SK-N-SH (cell line): ENCODE results near the gene UBE2E1. TPM values are rescaled to one million over a fixed set of nuclear protein-coding genes. Genes with fewer than 3 reads are reported as not detected.

Experiments
- CTCF ChIA-PET: fragments of 300-600, 350-600 bp; formaldehyde crosslinking; extraction: SDS; loops from one replicate; lab custom pipeline; 2021; lab: Yijun Ruan, JAX
- POLR2A ChIA-PET: fragments of 350-600 bp; sonication (Branson Sonifier 250); formaldehyde crosslinking; extraction: SDS; loops from one replicate; lab custom pipeline; 2020; ENCODE audit warnings: antibody characterized with exemption, inconsistent platforms; lab: Yijun Ruan, JAX
- DNase-seq: peaks from one replicate; pipeline ENCODE4 v3.0.0; 2012
- H2AFZ ChIP-seq: fragments of 200-600 bp; sonication (generic); 2 replicates; pipeline ENCODE4 v1.8.1; 2016; ENCODE audit warnings: antibody characterized with exemption, mild to moderate bottlenecking, low read depth
- H3F3A ChIP-seq: fragments of 200-600 bp; sonication (generic); replicated peaks from 2 replicates; pipeline ENCODE3; 2016; ENCODE audit warnings: antibody characterized with exemption, mild to moderate bottlenecking; ENCODE audit not compliant: insufficient read depth
- H3K27ac ChIP-seq, 2 experiments: fragments of 200-500 bp in 1 of 2; fragments of 200-600 bp in 1 of 2; sonication (Bioruptor generic) in 1 of 2; sonication (generic), shearing (Covaris generic) in 1 of 2; 2 replicates each; pipeline versions ENCODE4 v1.5.1 to v1.6.1; 2014 to 2016; ENCODE audit warnings: low read depth in 2 of 2, inconsistent platforms in 1 of 2, low read length in 1 of 2, mild to moderate bottlenecking in 1 of 2, mixed read lengths in 1 of 2
- H3K27me3 ChIP-seq: fragments of 200-600 bp; sonication (generic), shearing (Covaris generic); 2 replicates; pipeline ENCODE4 v1.6.1; 2016; ENCODE audit warnings: mixed run types; ENCODE audit not compliant: insufficient read depth
- H3K36me3 ChIP-seq, 2 experiments: fragments of 200-500 bp in 1 of 2; fragments of 200-600 bp in 1 of 2; sonication (Bioruptor generic) in 1 of 2; sonication (generic) in 1 of 2; replicated peaks in 1 of 2; 2 replicates each; pipeline versions ENCODE3 to v1.5.1; 2014 to 2016; ENCODE audit warnings: low read length in 1 of 2, mild to moderate bottlenecking in 1 of 2; ENCODE audit not compliant: insufficient read depth in 2 of 2, control insufficient read depth in 1 of 2
- H3K4me1 ChIP-seq, 2 experiments: fragments of 200-500 bp in 1 of 2; fragments of 200-600 bp in 1 of 2; sonication (Bioruptor generic) in 1 of 2; sonication (generic), shearing (Covaris generic) in 1 of 2; 2 replicates each; pipeline versions ENCODE4 v1.5.1 to v1.6.1; 2014 to 2016; ENCODE audit warnings: low read depth in 1 of 2, low read length in 1 of 2, mixed run types in 1 of 2; ENCODE audit not compliant: insufficient read depth in 2 of 2, control insufficient read depth in 1 of 2
- H3K4me2 ChIP-seq: fragments of 200-600 bp; sonication (generic), shearing (Covaris generic); 2 replicates; pipeline ENCODE4 v1.6.1; 2017; ENCODE audit warnings: mixed run types
- H3K4me3 ChIP-seq, 2 experiments: fragments of 200-500 bp in 1 of 2; fragments of 200-600 bp in 1 of 2; sonication (Bioruptor generic) in 1 of 2; sonication (generic), shearing (Covaris generic) in 1 of 2; 2 replicates each; pipeline versions ENCODE4 v1.5.1 to v1.8.1; 2014 to 2016; ENCODE audit warnings: low read depth in 2 of 2, inconsistent platforms in 1 of 2, low read length in 1 of 2, mild to moderate bottlenecking in 1 of 2, mixed read lengths in 1 of 2, moderate library complexity in 1 of 2
- H3K79me2 ChIP-seq: fragments of 200-600 bp; sonication (generic); 2 replicates; pipeline ENCODE4 v1.8.1; 2017; ENCODE audit warnings: mild to moderate bottlenecking; ENCODE audit not compliant: insufficient read depth
- H3K9ac ChIP-seq: fragments of 200-600 bp; sonication (generic); 2 replicates; pipeline ENCODE4 v1.6.1; 2017; ENCODE audit warnings: mixed run types
- H3K9me2 ChIP-seq: fragments of 200-600 bp; sonication (generic); 2 replicates; pipeline ENCODE4 v1.6.1; 2017; ENCODE audit warnings: mixed run types
- H3K9me3 ChIP-seq: fragments of 200-600 bp; sonication (generic); 2 replicates; pipeline ENCODE4 v1.6.1; 2017; ENCODE audit warnings: mixed run types, mild to moderate bottlenecking, moderate library complexity
- H4K20me1 ChIP-seq: fragments of 200-600 bp; sonication (generic); 2 replicates; pipeline ENCODE4 v1.6.1; 2017; ENCODE audit warnings: mild to moderate bottlenecking, mixed run types; ENCODE audit not compliant: insufficient read depth
- CHD2 ChIP-seq: fragments of 150-350 bp; IDR thresholded peaks from 2 replicates; pipeline ENCODE4 v1.6.1; 2018; ENCODE audit warnings: low read length; ENCODE audit not compliant: partially characterized antibody
- EZH2phosphoT487 ChIP-seq: fragments of 200-600 bp; sonication (generic); IDR thresholded peaks from 2 replicates; pipeline ENCODE4 v1.6.1; 2017; ENCODE audit warnings: low read depth, mixed run types, mild to moderate bottlenecking, antibody characterized with exemption, moderate library complexity, borderline replicate concordance
- FOSL2 ChIP-seq: IDR thresholded peaks from 2 replicates; pipeline ENCODE4 v1.4.0; 2012; ENCODE audit warnings: low read depth, mild to moderate bottlenecking, moderate library complexity, borderline replicate concordance
- FOXM1 ChIP-seq: IDR thresholded peaks from 2 replicates; pipeline ENCODE4 v1.4.0; 2012; ENCODE audit warnings: low read depth, mild to moderate bottlenecking
- JUND ChIP-seq: IDR thresholded peaks from 2 replicates; pipeline ENCODE4 v1.4.0; 2012
- NFIC ChIP-seq: IDR thresholded peaks from 2 replicates; pipeline ENCODE4 v1.4.0; 2012; ENCODE audit warnings: borderline replicate concordance
- SIN3A ChIP-seq: IDR thresholded peaks from 2 replicates; pipeline ENCODE4 v1.6.1; 2012; ENCODE audit warnings: low read depth, mild to moderate bottlenecking, low read length, moderate library complexity, borderline replicate concordance
- WGBS: methylation state at CpG from one replicate; pipeline ENCODE4 v1.1.6; 2017; ENCODE audit warnings: low lambda C conversion rate; 5-methylcytosine and 5-hydroxymethylcytosine counted together
- polyA plus RNA-seq, 3 experiments: library from polyadenylated mRNA; depleted of rRNA; stranded (reverse); fragments of >200 nt; gene quantifications; 2 replicates each; pipeline ENCODE4 v1.2.3, GENCODE V29; 2012
- TF ChIP-seq, protein P1 (sequence below): fragments of 150-350 bp; IDR thresholded peaks from 2 replicates; pipeline ENCODE4 v1.6.1; 2016; ENCODE audit warnings: mild to moderate bottlenecking, low read depth, low read length
- TF ChIP-seq, protein P2 (sequence below): IDR thresholded peaks from 2 replicates; pipeline ENCODE4 v1.6.1; 2012; ENCODE audit warnings: mild to moderate bottlenecking, low read depth, low read length, moderate library complexity
- TF ChIP-seq, protein P3 (sequence below): IDR thresholded peaks from 2 replicates; pipeline ENCODE4 v1.4.0; 2012; ENCODE audit warnings: low read depth

Gene UBE2E1
- polyA plus RNA-seq, 1 of the 3 experiments (the other 2 are of a cell fraction) = 59.9 TPM

DNA sequence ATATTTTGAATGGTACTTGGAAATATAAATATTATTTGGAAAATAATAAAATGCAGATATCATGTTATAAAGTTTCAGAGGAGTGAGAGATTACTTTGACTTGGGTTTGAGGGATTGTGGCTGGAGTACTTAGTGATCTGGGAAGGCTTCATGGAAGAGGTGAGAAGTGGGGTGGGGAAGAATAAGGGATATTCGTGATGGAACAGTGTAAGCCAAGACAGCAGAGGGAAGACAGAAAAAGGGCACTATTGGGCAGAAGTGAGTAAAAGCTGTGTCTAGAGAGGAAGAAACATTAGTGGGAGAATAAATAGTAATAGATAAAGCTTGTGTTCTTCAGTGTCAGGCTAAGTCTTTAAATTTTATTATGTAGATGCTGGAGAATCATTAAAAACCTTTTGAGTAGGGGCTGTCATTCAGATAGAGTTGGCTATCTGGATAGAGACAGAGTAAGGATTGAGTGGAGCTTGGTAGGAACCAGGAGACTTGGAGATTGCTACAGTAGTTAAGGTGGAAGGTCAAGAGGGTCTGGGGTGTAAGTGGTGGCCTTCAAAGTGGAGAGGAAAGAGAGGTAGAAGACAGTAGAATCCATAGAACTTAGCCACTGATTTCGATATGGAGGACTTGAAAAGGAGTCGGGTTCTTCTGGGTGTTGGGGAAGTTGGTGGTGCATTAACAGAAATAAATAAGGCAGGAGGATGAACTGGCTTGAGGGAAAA, 11.9 kb downstream of the UBE2E1 start:
- Histone ChIP-seq H3K9ac (no peak overlapping the region), H3K4me3 (no peak overlapping the region), H3K4me1 (peaks cover 0 to 17% of the 10 kb centered on the region in 2 experiments; a peak in 2 of 4 replicates), H4K20me1 (peaks cover 28% of the 10 kb centered on the region), H3K79me2 (peaks cover 73% of the 10 kb centered on the region), H3K27ac (no peak overlapping the region), H3K9me2 (no peaks in the 10 kb centered on the region), H3K27me3 (no peaks in the 10 kb centered on the region), H3K9me3 (no peaks in the 10 kb centered on the region), H3K36me3 (peaks cover 3 to 9% of the 10 kb centered on the region in 2 experiments), H3K4me2 (no peak overlapping the region), H2AFZ (no peak overlapping the region), H3F3A (no peaks in the 10 kb centered on the region)
- no peak for DNase-seq
- ChIA-PET CTCF (interaction anchor here (0.6 kb wide), 2 partner anchors 190 to 949 kb away, joined by 3 read pairs; no protein-coding TSS in a partner anchor), POLR2A (no interaction called here)
- no peak for TF ChIP-seq NFIC
- 94% methylated on average over 3 of the region's 3 CpGs for WGBS

DNA sequence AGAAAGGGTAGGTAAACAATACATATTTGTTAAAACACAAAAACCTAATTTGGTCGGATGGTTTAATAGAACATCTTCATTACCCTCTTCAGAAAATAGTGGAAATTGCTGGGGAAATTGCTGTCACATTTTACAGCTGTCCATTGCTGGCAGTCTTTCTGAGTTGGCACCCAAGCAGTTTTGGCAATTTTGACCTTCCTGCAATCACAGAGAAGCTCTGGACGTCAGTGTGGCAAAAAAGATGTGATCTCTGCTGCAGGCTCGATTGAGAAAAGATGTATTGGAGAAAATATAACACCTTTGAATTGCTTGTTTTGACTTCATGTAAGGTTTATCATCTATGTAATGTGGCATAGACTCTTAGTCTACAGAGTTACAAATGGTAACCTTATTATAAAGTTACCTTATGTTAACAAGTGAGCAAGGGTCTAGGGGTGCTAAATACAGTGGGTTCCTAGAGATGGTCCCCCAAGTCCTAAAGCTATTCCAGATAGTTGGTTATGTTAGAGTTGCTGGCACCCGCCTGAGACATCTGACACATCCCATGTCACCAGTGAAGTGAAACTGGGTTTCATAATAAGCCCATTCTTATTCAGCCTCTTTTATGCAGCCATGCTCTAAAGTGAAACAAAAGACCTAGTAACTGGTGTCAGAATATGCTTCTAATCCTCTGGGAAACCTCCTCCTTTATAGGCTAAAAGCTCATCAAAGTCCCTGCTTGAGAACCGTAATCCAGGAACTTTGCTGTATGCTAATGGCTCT, 14.0 kb downstream of the UBE2E1 start:
- ChIA-PET POLR2A (no interaction called here), CTCF (interaction anchor here (0.8 to 2.2 kb wide), 2 partner anchors 8 to 69 kb away, joined by 4 to 5 read pairs; no protein-coding TSS in a partner anchor)
- no peaks in the 10 kb centered on the region for H3K9me2 ChIP-seq
- no peaks in the 10 kb centered on the region for H3K9me3 ChIP-seq
- no peaks in the 10 kb centered on the region for H3F3A ChIP-seq
- WGBS = 86% methylated on average over 5 of the region's 5 CpGs
- no peak for TF ChIP-seq CHD2
- TF ChIP-seq FOSL2 = no peak
- TF ChIP-seq JUND = no peak
- TF ChIP-seq FOXM1 = no peak
- TF ChIP-seq, protein P1, sequence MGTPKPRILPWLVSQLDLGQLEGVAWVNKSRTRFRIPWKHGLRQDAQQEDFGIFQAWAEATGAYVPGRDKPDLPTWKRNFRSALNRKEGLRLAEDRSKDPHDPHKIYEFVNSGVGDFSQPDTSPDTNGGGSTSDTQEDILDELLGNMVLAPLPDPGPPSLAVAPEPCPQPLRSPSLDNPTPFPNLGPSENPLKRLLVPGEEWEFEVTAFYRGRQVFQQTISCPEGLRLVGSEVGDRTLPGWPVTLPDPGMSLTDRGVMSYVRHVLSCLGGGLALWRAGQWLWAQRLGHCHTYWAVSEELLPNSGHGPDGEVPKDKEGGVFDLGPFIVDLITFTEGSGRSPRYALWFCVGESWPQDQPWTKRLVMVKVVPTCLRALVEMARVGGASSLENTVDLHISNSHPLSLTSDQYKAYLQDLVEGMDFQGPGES = no peak
- no peak for TF ChIP-seq SIN3A
- TF ChIP-seq, protein P2, sequence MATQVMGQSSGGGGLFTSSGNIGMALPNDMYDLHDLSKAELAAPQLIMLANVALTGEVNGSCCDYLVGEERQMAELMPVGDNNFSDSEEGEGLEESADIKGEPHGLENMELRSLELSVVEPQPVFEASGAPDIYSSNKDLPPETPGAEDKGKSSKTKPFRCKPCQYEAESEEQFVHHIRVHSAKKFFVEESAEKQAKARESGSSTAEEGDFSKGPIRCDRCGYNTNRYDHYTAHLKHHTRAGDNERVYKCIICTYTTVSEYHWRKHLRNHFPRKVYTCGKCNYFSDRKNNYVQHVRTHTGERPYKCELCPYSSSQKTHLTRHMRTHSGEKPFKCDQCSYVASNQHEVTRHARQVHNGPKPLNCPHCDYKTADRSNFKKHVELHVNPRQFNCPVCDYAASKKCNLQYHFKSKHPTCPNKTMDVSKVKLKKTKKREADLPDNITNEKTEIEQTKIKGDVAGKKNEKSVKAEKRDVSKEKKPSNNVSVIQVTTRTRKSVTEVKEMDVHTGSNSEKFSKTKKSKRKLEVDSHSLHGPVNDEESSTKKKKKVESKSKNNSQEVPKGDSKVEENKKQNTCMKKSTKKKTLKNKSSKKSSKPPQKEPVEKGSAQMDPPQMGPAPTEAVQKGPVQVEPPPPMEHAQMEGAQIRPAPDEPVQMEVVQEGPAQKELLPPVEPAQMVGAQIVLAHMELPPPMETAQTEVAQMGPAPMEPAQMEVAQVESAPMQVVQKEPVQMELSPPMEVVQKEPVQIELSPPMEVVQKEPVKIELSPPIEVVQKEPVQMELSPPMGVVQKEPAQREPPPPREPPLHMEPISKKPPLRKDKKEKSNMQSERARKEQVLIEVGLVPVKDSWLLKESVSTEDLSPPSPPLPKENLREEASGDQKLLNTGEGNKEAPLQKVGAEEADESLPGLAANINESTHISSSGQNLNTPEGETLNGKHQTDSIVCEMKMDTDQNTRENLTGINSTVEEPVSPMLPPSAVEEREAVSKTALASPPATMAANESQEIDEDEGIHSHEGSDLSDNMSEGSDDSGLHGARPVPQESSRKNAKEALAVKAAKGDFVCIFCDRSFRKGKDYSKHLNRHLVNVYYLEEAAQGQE = no peak
- TF ChIP-seq, protein P3, sequence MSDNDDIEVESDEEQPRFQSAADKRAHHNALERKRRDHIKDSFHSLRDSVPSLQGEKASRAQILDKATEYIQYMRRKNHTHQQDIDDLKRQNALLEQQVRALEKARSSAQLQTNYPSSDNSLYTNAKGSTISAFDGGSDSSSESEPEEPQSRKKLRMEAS = no peak
- no peak for TF ChIP-seq EZH2phosphoT487
- H2AFZ ChIP-seq = no peak overlapping the region
- no peaks in the 10 kb centered on the region for H3K27me3 ChIP-seq
- no peak overlapping the region for H3K4me2 ChIP-seq
- peaks cover 69% of the 10 kb centered on the region for H3K79me2 ChIP-seq
- peaks cover 39% of the 10 kb centered on the region; the same call in 1 of the 2 replicates for H4K20me1 ChIP-seq
- no peak overlapping the region; a peak in 1 of 4 replicates for H3K27ac ChIP-seq
- DNase-seq = no peak
- H3K36me3 ChIP-seq = peaks cover 3 to 4% of the 10 kb centered on the region in 2 experiments
- H3K9ac ChIP-seq = no peak overlapping the region
- peaks cover 0 to 17% of the 10 kb centered on the region in 2 experiments; a peak in 2 of 4 replicates for H3K4me1 ChIP-seq
- H3K4me3 ChIP-seq = no peak overlapping the region
